ENCODE measurements around the gene CXCR6. TPM values are rescaled to one million over a fixed set of nuclear protein-coding genes. Genes with fewer than 3 reads are reported as not detected.

CXCR6 gene
- polyA plus RNA-seq, 1 of the 3 experiments (the other 2 are of a cell fraction) = not detected

GRCh38 chr3:45964139-45964538 is 20.9 kb downstream of the CXCR6 start:
- 87% methylated on average over 8 of the region's 8 CpGs for WGBS (ENCODE audit: low lambda C conversion rate)
- ChIA-PET CTCF (interaction anchor here (1.5 to 8.4 kb wide), 3 partner anchors 9 to 114 kb away, joined by 4 to 60 read pairs (median 7); no protein-coding TSS in a partner anchor), POLR2A (no interaction called here)
- no peaks in the 10 kb centered on the region for H3K79me2 ChIP-seq (ENCODE audit: insufficient read depth)
- no peaks in the 10 kb centered on the region; a peak in 1 of 4 replicates for H3K4me1 ChIP-seq (ENCODE audit: control insufficient read depth in 1 of 2, insufficient read depth in 2 of 2, low read depth in 1 of 2, low read length in 1 of 2)
- H3K9me3 ChIP-seq = no peaks in the 10 kb centered on the region
- no peaks in the 10 kb centered on the region for H4K20me1 ChIP-seq (ENCODE audit: insufficient read depth)
- H3K4me3 ChIP-seq (ENCODE audit: low read depth in 2 of 2, low read length in 1 of 2) = no peak overlapping the region
- H3K27ac ChIP-seq (ENCODE audit: low read depth in 2 of 2, low read length in 1 of 2) = no peak overlapping the region
- no peaks in the 10 kb centered on the region for H3K9me2 ChIP-seq
- TF ChIP-seq GABPA (IDR thresholded peaks at IDR 0.05; ENCODE audit: low read depth) (no peak), MXI1 (IDR thresholded peaks at IDR 0.05; ENCODE audit: low read depth, low read length) (no peak), YY1 (IDR thresholded peaks at IDR 0.05; ENCODE audit: low read depth) (no peak), TAF1 (IDR thresholded peaks at IDR 0.05; ENCODE audit: borderline replicate concordance, low read depth, low read length) (no peak), REST (IDR thresholded peaks at IDR 0.05; ENCODE audit: low read depth, low read length) (no peak), FOXJ3 (CRISPR knock-in tag; IDR thresholded peaks at IDR 0.05) (no peak), GATA2 (CRISPR knock-in tag; IDR thresholded peaks at IDR 0.05) (no peak), RFX5 (IDR thresholded peaks at IDR 0.05; ENCODE audit: low read length) (no peak), PBX3 (IDR thresholded peaks at IDR 0.05) (no peak), FOXM1 (IDR thresholded peaks at IDR 0.05; ENCODE audit: low read depth) (no peak), USF2 (IDR thresholded peaks at IDR 0.05; ENCODE audit: borderline replicate concordance, low read depth, low read length) (no peak), CTCF (IDR thresholded peaks at IDR 0.05) (no peak), POLR2AphosphoS5 (IDR thresholded peaks at IDR 0.05; ENCODE audit: low read depth, low read length) (no peak), IRF3 (IDR thresholded peaks at IDR 0.05; ENCODE audit: low read depth, low read length) (no peak), EP300 (IDR thresholded peaks at IDR 0.05; ENCODE audit: borderline replicate concordance in 1 of 2, low read depth in 1 of 2, low read length in 1 of 2) (no peak), CHD2 (IDR thresholded peaks at IDR 0.05; ENCODE audit: low read length, partially characterized antibody) (no peak), SMC3 (IDR thresholded peaks at IDR 0.05; ENCODE audit: low read depth, low read length) (no peak), MAX (IDR thresholded peaks at IDR 0.05; ENCODE audit: low read depth) (no peak), FOSL2 (IDR thresholded peaks at IDR 0.05; ENCODE audit: borderline replicate concordance, low read depth) (no peak), NFIC (IDR thresholded peaks at IDR 0.05; ENCODE audit: borderline replicate concordance) (no peak)
- no peak overlapping the region for H3K4me2 ChIP-seq
- H3K9ac ChIP-seq = no peak overlapping the region
- no peak for DNase-seq
- no peaks in the 10 kb centered on the region for H3F3A ChIP-seq (replicated peaks; ENCODE audit: insufficient read depth)
- no peak overlapping the region for H2AFZ ChIP-seq (ENCODE audit: low read depth)
- peaks cover 31 to 78% of the 10 kb centered on the region in 2 experiments for H3K36me3 ChIP-seq (replicated peaks in 1 of 2; ENCODE audit: control insufficient read depth in 1 of 2, insufficient read depth in 2 of 2, low read length in 1 of 2)
- H3K27me3 ChIP-seq (ENCODE audit: insufficient read depth) = no peaks in the 10 kb centered on the region

Measured in SK-N-SH (cell line).